HuH-7.5 (cell line): ENCODE measurements around the gene FARS2.

Experiments
- DNase-seq: peaks from one replicate; pipeline ENCODE4 v3.0.0; 2011; ENCODE audit warnings: low spot score

FARS2 gene

DNA sequence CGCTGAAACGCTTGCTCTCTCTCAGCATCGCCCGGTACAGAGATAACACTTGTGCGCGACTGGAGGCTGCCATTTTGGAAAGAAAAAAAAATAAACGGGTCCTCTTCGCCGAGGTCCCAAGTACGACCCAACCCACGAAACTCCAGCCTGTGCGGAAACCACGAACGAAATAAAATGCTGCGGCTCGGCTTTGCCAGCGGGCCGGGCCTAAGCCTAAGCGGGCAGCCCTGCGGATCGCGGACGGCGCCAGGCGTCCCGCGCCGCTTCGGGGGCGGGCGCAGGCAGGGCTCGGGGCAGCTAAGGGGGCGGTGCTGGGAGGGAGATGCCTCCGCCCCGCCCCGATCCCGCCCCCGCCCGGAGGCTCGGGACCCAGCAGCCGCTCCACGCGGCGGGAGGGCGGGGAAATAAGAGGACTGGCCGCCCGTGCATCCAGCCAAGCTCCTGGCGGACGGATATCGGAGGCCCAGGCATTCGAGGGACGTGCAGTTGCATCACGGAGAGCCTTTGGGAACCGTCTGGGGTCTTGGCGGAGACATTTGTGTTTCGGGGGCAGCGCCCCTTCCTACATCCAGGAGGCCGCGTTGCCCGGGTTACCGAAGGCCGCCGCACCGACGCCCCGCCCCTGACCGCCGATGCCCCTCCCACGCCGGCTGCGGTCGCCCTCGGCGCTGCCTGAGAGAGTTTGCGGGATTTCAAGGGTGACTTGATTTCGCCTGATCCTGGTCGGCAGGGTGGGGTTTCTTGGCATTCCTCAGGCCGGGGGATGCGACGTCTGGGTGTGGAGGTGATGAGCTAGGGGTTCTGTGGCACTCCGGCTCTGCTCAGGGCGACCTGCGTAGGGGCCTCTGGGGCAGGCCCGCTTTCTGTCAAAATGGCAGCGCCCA, at the start of gene FARS2, which contains the start of gene LYRM4:
Gene FARS2, plus strand, starts transcription at position 853 of the 884 bp plus-strand sequence.
Gene LYRM4, minus strand, starts transcription at position 290 of the 884 bp plus-strand sequence. Its CDS starts 217 bp downstream, at position 73.
- peak; percentile 64 for DNase-seq

DNA sequence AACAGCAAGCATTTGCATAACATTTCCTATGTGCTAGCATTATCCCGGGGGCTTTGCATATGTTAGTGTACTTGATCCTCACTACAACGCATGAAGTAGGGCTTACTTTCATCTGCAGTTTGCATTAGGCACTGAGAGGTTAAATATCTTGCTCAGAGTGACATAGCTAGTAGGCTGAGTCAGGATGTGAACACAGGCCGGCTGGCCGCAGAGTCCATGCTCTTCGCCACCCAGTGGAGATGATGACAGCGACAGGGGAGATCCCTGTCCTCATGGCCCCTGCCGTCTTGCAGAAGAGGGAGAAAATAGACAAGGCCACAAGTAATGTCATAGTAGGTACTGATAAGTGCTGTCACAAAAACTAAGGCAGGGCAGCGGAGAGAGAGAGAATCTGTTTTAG, 47.5 kb upstream of the FARS2 start:
- DNase-seq: no peak

DNA sequence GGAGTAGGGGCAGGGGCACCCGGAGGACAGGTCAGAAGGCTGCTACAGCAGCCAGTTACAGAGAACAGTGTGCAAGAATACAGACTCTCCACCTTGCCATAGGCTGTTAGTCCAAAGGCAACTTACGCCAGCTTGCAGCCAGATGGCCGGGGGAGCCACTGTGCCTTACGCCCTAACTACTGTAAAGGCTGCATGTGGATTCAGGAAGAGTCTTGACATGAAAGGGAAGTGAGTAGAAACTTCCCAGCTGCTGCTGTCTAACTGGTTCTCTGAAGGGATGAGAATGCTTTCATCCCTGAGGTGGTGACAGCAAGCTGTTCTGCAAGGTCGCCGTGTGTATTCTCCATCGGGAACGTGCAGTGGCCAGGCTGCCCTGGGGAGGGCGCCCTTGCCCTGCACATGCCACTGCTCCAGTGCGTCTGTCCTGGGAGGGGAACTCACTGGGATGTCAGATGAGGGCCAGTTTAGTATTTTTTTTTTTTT, 46.7 kb upstream of the FARS2 start:
- DNase-seq: no peak

DNA sequence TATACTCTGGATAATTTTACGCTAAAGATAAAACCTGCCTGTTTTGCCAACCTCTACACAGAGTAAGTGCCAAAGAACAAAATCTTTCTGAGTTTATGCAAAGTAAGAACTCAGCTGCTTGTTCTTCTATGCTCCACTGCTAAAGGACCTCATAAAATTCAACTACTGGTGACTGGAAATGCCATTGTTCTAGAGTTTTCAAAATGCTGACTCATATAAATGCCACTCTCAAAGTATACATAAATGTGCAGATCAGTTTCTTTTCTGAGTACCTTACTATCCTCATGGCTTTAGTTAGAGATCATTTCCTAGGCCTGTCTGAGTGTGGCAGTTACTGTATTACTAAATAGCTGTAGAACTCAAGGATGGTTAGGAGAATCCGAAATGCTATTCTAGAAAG, 46.2 kb upstream of the FARS2 start:
- DNase-seq: no peak

DNA sequence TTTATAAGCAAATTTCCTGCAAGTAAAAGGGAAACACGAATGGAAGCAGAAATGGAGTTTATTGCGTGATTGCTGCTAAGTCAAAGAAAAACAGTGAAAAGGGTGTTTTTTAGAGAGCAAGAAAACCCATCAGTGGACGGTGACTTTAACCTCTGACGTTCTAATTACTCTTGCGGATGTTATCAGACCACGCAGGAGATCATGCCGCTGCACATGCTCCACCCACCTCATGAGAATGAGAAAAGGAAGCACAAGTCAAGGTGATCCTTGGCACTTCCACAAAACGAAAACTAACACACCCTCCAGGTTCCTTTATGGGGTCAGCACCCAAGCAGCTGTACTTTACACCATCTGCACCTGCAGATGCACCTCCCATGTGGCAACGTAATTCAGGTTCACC, 45.5 kb upstream of the FARS2 start:
- no peak for DNase-seq

DNA sequence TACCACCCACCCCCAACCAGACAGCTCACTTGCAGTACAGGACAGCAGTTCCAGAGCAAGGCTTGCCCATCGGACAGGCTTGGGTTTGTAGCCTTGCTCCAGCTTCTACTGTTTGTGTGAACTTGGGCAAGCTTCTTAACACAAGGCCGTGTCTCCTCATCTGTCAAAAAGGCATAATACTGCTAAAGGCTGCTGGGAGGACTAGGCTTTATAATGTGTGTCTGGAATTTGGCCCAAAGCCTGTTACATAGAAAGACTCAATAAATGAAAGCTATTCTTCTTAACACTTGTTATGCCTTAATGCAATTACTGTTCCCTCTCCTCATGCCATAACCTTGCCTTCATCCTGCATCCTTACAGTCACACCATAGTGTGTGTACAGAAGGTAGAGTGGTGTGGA, 44.0 kb upstream of the FARS2 start:
- DNase-seq: no peak

DNA sequence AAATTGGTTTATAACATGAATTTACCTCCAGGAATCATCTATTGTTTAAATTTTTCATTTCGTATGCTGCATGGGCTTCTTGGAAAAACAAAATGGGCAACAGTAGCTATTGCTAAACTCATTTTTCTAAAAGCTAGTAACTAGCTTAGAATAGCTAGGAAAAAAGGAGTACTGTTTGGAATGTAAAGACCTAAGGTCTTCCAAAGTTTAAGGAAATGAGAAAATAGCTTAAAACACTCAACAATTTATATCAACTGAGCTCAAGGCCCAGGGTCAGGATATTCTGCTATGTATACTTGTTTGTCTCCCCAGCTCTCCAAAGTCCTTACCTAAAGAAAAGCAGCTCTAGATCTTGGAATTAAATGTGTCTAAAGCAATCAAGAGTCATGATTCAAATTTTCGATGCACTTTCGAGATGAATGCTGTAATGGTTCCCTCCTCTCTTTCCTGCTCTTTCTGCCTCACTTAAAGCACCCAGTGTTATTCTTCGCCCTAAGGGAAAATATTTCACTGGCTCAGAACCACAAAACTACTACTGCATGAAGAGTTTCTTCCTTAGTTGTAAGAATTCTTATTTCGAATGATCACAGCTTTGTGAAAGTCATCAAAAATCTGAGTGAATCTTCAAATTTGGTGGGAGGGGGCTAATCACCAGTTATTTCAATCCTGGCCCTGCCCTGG, 42.2 kb upstream of the FARS2 start:
- DNase-seq: no peak

DNA sequence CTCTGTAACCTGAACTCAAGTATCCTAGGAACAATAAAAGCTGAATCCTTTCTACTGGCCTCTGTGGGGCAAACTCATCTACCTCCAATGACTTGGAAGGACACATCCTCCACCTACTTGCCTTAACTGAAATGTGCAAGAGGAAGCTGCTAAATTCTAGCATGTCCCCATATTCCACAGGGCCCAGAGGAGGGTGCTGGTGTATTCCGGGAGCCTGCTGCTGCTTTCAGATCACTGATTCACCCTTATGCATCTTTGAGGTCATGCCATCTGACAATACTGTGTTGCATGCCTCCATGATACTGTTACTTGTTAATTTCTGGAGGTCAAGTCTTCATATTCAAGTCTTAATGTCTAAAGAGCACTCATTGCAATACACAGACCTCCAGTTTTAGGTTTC, 40.9 kb upstream of the FARS2 start:
- DNase-seq: no peak

DNA sequence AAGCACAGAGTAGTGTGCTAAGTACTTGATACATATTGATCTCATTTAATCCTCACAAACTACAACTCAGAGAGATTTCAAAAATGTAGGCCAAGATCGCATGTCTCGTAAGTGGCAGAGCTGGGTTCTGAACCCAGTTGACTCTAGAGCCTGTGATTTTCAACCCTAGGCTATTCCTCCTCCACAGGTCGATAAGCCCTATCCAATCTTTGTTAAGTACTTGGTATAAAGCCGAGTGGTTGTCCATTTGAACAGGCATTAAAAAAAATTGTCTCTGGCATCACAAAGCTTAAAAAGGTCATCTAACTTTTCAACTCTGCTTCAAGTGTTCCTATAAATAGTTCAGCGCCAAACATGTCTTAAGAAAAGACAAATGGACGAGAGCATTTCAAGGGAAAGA, 38.0 kb upstream of the FARS2 start:
- DNase-seq: no peak

DNA sequence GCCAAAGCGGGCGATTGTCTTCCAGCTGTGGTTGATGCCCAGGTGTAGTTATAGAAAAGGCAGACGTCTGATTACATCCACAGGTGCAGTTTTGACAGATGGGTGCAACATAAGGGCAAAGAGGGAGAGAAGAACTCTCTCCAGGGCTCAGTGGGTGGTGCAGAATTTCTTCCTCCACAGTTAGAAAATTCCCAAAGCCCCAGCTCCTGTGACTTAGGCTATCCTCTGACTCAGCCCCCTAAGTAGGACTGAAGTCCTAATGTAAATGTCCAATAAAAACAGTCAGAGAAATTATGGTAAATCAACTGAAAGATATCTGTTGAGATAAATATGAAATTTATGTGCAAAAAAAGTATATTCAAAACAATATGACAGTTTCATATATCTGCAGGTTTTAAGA, 32.0 kb upstream of the FARS2 start:
- no peak for DNase-seq

DNA sequence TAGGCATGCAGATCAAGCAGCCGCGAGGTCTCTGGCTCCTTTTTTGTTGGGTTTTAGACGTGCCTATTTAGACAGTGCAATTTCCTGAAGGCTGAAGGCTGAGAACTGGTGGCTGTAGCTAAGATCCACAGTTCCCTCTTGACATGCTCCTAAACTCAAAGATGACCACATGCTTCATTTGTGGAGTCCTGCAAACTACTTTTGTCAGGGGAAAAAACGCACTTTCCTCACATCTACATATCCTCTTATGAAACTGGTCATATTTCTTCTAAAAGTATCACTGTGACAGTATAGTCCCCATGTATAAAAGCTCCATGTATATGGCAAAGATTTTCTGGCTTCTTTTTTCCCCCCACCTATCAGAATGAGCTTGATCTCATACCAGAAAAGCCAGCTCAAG, 31.2 kb upstream of the FARS2 start:
- no peak for DNase-seq

DNA sequence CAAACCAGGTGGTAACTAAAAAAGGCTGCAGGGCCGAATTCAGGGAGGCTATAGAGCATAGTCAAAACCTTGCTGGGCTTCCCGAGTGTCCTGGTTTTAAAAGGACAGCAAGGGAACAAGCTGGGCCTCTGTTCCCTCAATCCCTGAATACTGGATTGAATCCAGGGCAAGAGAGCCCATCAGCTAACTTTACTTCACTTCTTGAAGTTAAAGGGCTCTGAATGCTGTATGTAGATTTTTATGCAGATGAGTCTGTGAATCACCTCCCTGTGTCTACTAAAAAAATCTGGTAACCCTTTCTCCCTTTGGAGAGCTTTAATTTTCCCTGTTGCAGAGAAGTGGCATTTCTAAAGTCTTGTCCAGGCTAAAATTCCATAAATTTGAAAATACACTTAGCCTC, 30.0 kb upstream of the FARS2 start:
- DNase-seq: no peak

DNA sequence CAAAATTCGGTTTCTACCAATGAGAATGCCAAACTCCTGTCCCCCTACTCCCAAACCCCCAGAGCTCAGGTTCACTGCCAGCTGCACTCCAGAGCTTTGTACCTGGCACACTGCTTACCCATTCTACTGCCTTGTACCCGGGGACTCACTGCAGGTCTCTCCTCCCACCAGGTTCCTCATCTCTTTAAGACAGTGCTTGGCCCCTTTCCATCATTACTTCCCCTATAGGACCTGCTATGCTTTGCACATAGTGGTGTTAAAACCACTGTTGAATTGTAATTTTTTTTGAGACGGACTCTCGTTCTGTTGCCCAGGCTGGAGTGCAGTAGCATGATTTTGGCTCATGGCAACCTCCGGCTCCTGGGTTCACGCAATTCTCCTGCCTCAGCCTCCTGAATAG, 26.4 kb upstream of the FARS2 start:
- no peak for DNase-seq

DNA sequence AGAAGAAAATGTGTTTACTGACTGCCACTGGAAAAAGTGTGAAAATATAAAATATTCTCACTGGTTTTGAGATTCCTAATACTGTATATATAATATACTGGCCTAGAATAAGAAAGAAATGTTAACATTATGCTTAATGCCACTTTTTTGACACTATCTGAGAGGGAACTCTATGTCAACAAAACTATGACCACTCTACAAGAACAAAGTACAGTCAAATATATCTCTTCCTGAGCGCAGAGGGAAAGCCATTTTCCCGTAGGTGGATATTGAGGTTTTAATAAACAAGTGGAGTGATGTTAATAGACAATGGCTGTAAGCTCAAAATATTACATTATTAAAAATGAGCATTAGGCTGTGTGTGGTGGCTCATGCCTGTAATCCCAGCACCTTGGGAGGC, 25.5 kb upstream of the FARS2 start:
- no peak for DNase-seq

DNA sequence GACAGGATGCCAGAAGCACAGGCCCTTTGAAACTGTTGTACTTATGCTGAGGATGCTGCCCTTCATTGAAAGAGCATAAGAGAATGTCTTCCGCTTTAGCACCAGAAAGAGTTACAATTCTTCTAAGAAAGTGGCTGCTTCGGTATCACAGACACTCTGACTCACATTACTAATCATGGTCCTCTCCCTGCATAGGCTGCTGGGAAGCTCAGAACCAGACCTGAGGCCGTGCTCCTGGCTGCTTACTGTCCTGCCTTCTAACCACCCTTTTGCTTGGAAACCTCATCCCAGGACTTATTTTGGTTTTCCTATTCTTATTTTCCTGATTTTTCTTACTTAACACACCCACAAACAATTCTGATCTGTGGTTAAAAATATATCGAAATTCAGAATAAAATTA, 23.5 kb upstream of the FARS2 start:
- no peak for DNase-seq

DNA sequence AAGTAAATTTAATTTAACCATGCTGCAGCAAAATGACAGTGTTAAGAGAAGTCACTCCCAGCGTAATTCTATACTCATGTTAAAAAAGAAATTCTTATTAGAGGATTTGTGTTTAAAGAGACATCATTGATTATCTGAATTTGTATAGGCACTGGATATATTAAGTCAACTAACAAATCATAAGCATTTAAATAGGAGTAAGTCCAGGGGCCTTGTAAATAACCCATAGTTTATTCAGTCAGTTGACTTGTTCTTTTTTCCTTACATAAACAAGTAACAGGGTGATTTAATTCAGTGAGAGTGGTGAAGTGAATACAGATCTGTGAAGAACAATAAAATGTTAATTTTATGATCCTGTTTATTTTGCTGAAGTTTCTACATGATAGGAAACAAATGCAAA, 23.0 kb upstream of the FARS2 start:
- DNase-seq: no peak

DNA sequence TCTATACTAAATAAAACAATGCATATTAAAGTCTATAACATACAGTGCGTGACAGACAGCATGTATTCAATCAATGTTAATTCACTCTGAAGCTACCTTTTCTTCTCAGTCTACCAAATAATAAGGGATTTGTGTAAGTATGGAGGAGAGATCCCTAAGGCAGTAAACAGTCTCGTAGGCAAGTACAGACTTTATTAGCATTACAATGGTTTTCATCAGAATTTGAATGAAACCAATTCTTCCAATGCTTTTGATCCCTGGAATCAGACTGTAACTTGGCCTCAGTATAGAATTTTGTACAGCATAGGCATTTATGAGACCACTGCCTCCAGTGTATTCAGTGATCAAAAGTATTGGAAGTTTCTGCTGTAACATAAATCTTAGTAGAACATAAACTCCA, 20.1 kb upstream of the FARS2 start:
- no peak for DNase-seq

DNA sequence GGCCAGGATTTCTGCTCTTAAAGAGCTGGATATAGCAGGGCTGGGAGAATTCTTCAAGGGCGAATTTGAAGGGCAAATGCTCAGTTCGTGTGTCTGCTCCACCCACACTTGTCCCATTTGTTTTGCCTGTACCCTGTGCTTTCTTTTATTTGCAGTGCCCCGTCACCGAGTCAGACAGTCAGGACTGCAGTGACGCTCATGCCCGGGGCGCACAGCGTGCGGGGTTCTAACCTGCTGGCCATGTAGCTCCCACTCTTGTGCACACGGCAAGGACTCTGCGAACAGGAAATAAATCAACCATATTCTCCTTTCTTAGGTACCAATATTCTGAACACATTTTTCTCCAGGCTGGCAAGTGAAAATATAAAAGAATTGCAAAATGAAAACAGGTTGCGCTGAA, 18.2 kb upstream of the FARS2 start:
- no peak for DNase-seq

DNA sequence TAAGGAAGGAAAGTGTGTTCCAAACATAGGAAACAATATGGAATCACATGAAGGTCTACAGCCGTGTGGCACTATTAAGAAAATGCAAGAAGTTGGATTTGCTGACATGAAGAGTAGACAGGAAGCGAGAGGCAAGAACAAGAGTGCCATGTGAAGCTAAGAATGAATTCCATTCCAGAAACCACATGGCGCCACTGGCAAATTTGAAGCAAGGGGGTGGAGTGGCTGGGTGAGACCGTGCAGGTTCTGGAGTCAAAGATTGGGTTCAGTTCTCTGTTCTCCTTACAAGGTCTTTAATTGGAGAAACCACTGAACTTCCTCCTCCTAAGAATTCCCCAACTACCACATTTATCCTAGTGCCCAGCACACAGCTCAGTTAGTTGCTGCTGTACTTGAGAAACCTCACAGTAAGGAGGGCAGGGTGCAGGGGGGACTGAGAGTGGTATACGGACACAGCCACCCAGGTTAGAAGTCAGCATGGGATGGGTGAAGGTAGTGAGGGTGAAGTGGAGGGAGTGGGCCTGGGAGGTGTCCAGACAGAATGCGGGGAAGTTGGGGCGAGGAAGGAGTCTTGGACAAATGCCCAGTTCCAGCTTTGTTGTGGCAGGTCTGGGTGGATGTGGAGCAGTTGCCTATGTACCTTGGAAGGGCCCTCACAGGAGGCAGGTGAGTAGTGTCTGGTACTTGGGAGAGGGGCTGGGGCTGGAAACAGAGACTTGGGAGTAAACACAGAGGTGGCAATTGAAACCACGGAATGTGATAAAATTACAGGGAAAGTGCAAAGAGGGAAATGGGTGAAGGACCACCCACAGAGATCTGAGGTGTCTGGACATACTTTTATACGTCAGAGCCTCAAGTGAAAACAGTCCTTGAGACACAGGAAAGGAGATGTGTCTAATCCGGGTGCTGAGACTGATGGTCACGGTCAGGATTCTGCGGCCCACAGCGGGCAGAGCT, 14.9 kb upstream of the FARS2 start:
- no peak for DNase-seq

DNA sequence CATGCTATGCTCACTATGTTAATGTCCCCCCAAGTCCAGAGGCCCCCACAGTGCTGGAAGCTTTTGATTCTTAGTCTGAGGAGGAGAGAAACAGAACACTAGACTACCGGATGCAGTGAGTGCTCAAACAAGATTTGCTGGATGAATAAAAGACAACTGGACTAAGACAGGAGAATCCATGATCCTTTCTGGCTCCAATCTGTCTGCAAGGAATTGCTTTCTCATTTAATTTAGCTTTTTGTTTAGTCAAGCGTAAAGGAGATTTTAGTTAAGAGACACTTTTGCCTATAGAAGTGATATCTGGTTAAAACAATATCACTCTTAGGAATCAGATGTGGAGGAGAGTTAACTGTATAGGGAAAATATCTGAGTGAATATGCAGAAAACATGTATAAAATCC, 14.1 kb upstream of the FARS2 start:
- DNase-seq: no peak

DNA sequence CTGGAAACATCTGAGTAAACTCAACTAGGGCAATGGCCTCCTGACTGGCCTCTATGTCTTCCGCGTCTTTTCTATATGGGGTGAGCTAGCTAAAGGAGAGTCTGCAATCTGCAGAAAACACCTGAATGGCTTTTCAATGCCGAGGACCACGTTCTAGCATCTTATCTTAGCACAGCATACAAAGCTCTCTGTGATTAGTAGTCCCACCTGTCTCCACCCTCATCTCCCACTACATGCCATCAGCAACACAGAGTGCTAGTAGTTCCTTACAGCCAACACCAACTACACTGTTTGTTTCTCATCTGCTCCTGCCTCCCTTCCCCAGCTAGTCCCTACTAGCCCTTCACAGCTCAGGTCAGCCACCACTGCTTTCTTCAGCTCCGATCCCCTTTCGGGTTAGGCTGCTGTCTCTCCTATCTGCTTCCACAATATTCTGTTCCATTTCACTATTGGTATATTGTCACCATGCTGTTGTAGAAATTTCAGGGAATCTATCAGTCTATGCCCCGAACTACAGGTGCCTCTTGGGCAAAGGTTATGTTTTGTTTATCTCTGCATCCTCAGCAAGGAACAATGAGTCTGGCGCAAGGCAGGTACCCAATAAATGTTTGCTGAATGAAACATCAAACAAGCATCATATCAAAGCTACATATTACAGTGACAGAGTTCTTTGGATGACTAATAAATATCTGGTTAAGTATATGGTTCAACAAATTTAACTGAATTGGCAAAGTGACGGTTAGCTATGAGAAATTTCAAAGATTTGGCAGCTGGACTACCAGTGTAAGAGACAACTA, 12.8 kb upstream of the FARS2 start:
- DNase-seq: no peak
